ENCODE data around the gene SRI. TPM values are rescaled to one million over a fixed set of nuclear protein-coding genes. Genes with fewer than 3 reads are reported as not detected.

Gene SRI
- total and polyA plus RNA-seq, 7 donors: 38.1 to 2,603 (median 80.9) TPM

DNA sequence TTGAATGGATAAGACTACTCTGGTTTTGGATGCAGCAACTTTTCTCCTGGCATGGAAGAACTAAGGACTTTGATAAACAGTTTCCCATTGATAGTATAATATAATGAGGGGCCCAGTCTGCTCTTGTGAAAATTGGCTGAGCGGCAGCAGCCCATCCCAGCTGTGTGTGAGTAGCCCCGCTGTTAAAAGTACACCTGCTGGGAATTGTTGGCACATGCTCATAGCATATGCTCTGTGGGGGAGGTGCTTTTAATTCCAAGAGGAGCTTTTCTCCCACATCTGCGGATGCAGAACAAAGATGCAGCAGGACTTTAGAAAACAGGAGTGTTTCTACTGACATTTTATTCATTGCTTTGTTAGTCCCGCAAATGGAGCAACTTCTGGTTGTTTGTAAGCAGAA is 19.0 kb downstream of the SRI start:
- no peak overlapping the region for H3K4me3 ChIP-seq
- DNase-seq: no peak
- TF ChIP-seq EP300 (IDR thresholded peaks at IDR 0.05) (no peak), POLR2A (IDR thresholded peaks at IDR 0.05) (no peak), POLR2AphosphoS5 (IDR thresholded peaks at IDR 0.05) (no peak)
- TF ChIP-seq, protein P1, sequence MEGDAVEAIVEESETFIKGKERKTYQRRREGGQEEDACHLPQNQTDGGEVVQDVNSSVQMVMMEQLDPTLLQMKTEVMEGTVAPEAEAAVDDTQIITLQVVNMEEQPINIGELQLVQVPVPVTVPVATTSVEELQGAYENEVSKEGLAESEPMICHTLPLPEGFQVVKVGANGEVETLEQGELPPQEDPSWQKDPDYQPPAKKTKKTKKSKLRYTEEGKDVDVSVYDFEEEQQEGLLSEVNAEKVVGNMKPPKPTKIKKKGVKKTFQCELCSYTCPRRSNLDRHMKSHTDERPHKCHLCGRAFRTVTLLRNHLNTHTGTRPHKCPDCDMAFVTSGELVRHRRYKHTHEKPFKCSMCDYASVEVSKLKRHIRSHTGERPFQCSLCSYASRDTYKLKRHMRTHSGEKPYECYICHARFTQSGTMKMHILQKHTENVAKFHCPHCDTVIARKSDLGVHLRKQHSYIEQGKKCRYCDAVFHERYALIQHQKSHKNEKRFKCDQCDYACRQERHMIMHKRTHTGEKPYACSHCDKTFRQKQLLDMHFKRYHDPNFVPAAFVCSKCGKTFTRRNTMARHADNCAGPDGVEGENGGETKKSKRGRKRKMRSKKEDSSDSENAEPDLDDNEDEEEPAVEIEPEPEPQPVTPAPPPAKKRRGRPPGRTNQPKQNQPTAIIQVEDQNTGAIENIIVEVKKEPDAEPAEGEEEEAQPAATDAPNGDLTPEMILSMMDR (IDR thresholded peaks at IDR 0.05): no peak
- H3K36me3 ChIP-seq: peaks cover 0 to 39% (median 4%) of the 10 kb centered on the region in 4 donors
- H3K27ac ChIP-seq: no peak overlapping the region
- H3K9me3 ChIP-seq: no peaks in the 10 kb centered on the region
- H3K4me1 ChIP-seq: no peaks in the 10 kb centered on the region
- H3K27me3 ChIP-seq: no peaks in the 10 kb centered on the region
- intact Hi-C loops (cut with DNase I): no loop called here
- WGBS, 2 donors: 28 to 59% methylated on average over 4 of the region's 4 CpGs

DNA sequence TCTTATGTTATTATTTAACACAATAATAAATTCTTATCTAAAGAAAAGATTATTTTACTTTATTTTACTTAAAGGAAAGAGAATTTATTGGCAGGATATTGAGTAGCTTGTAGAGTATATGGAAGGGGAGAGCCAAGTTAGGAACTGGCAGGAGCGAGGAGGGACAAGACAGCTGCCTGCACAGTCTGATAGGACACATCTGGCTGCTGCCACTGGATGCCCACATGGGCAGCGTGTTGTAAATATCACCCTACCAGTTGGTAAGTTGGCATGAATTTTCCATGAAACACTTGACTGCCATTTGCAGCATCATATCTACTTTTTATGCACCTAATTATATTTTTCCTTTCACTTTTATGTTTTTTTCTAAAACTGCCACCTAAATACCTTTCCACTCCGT is 19.6 kb downstream of the SRI start:
- intact Hi-C loops (cut with DNase I): no loop called here
- 72 to 82% methylated on average over 3 of the region's 3 CpGs for WGBS, 2 donors
- H3K4me1 ChIP-seq: no peaks in the 10 kb centered on the region
- no peak for TF ChIP-seq POLR2A (IDR thresholded peaks at IDR 0.05)
- TF ChIP-seq POLR2AphosphoS5 (IDR thresholded peaks at IDR 0.05): no peak
- TF ChIP-seq EP300 (IDR thresholded peaks at IDR 0.05): no peak
- TF ChIP-seq, protein P1 (IDR thresholded peaks at IDR 0.05): no peak
- no peak overlapping the region for H3K27ac ChIP-seq
- no peak overlapping the region for H3K4me3 ChIP-seq
- no peaks in the 10 kb centered on the region for H3K9me3 ChIP-seq
- no peak for DNase-seq
- peaks cover 0 to 34% (median 3%) of the 10 kb centered on the region in 4 donors for H3K36me3 ChIP-seq
- H3K27me3 ChIP-seq: no peaks in the 10 kb centered on the region

DNA sequence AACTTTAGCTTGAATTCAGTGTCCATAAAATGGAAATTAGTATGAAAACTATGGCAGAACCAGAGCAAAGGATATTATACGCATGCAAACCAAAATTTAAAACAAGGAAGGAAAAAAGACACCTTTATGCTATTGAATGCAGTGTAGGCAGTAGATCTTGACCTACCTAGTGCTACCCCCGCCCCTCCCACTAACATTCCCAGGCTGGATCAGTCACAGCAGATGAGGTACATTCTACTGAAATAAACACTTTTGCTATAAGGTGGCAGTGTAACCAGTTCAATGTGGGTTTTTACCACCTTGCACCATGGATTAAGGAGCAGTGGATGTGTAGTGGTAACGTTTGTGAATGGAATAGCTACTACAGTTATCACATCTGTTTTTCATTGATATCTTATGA is 27.9 kb downstream of the SRI start:
- Histone ChIP-seq H3K36me3 (no peaks in the 10 kb centered on the region), H3K27me3 (no peaks in the 10 kb centered on the region), H3K4me3 (no peak overlapping the region), H3K9me3 (no peaks in the 10 kb centered on the region), H3K27ac (no peak overlapping the region), H3K4me1 (no peaks in the 10 kb centered on the region)
- WGBS, 2 donors: 91 to 93% methylated on average over 3 of the region's 3 CpGs
- intact Hi-C loops (cut with DNase I): no loop called here
- no peak for TF ChIP-seq POLR2AphosphoS5 (IDR thresholded peaks at IDR 0.05)
- no peak for TF ChIP-seq EP300 (IDR thresholded peaks at IDR 0.05)
- TF ChIP-seq, protein P1 (IDR thresholded peaks at IDR 0.05): no peak
- TF ChIP-seq POLR2A (IDR thresholded peaks at IDR 0.05): no peak
- no peak for DNase-seq

DNA sequence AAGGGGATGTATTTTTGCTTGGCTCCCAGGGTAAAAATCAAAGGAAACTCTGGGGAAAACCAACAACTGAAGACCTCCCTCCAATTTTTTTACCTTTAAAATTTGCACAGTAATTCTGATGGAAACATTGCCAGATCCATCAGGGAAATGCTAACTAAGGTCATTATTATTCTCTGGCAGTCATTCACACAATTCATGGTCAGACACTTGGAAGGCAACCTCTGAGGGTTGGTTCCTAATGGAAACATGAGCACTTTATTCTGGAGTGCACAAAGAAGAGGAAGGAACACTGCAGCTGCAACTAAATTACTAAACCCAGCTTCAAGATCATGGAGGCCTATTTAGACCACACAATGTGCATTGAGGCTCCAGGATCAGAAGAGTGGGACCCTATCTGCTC is 34.2 kb downstream of the SRI start:
- Histone ChIP-seq H3K36me3 (no peaks in the 10 kb centered on the region), H3K9me3 (no peaks in the 10 kb centered on the region), H3K27me3 (no peaks in the 10 kb centered on the region), H3K4me3 (no peak overlapping the region), H3K4me1 (no peaks in the 10 kb centered on the region), H3K27ac (no peak overlapping the region)
- intact Hi-C loops (cut with DNase I): no loop called here
- DNase-seq: no peak
- TF ChIP-seq POLR2A (IDR thresholded peaks at IDR 0.05) (no peak), EP300 (IDR thresholded peaks at IDR 0.05) (no peak)
- TF ChIP-seq, protein P1 (IDR thresholded peaks at IDR 0.05): no peak

DNA sequence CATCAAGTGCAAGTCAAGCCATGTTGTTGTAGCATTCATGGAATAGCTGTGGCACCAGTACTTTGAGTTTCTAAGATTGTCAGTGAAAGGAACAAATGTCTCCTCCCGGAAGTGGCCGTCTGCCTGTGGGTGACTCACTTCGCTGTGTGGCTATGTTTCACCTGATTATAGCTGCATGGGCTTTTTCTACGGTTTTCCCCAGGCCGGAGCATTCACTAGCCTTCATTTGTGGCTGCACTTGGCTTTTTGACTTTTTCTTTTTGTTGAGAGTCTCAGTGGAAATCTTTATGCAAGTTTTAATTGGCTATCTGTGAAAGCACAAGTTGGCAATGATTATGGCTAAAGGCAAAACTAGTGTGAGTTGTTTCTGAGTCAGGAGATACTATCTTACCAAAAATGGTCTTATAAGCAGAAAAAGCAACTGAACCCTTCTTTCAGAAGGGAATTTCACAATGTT is 35.0 kb downstream of the SRI start:
- H3K4me3 ChIP-seq: no peak overlapping the region
- WGBS, 2 donors: 90 to 93% methylated on average over 5 of the region's 5 CpGs
- DNase-seq: no peak
- no peak overlapping the region for H3K27ac ChIP-seq
- H3K9me3 ChIP-seq: no peaks in the 10 kb centered on the region
- intact Hi-C loops (cut with DNase I): no loop called here
- TF ChIP-seq EP300 (IDR thresholded peaks at IDR 0.05) (no peak), POLR2AphosphoS5 (IDR thresholded peaks at IDR 0.05) (no peak), POLR2A (IDR thresholded peaks at IDR 0.05) (no peak)
- TF ChIP-seq, protein P1 (IDR thresholded peaks at IDR 0.05): no peak
- H3K4me1 ChIP-seq: no peaks in the 10 kb centered on the region
- H3K36me3 ChIP-seq: no peaks in the 10 kb centered on the region
- no peaks in the 10 kb centered on the region for H3K27me3 ChIP-seq

All from sigmoid colon (tissue), 7 donors.